ENCODE measurements around the gene CDH6.

CDH6 gene

GRCh38 chr5:31362529-31362900 is 169.0 kb downstream of the CDH6 start:
- H3K4me1 ChIP-seq, result no peaks in the 10 kb centered on the region
- H3K4me2 ChIP-seq, result no peak overlapping the region
- no peak overlapping the region for H3K4me3 ChIP-seq
- H3K9ac ChIP-seq, result no peak overlapping the region
- TF ChIP-seq Cebpa-rat (IDR thresholded peaks at IDR 0.05), result no peak
- no peaks in the 10 kb centered on the region for H3K36me3 ChIP-seq
- H3K27ac ChIP-seq, result no peak overlapping the region
- H3K9me3 ChIP-seq, result peaks cover 5% of the 10 kb centered on the region; the same call in 1 of the 2 replicates
- H4K20me1 ChIP-seq, result no peaks in the 10 kb centered on the region
- H3K27me3 ChIP-seq, result no peaks in the 10 kb centered on the region

GRCh38 chr5:31362931-31363568 is 169.6 kb downstream of the CDH6 start:
- H3K27ac ChIP-seq, result no peak overlapping the region
- no peak overlapping the region for H3K4me2 ChIP-seq
- no peaks in the 10 kb centered on the region for H4K20me1 ChIP-seq
- peaks cover 5% of the 10 kb centered on the region; the same call in 1 of the 2 replicates for H3K9me3 ChIP-seq
- H3K4me3 ChIP-seq, result no peak overlapping the region
- H3K27me3 ChIP-seq, result no peaks in the 10 kb centered on the region
- no peak overlapping the region for H3K9ac ChIP-seq
- H3K4me1 ChIP-seq, result no peaks in the 10 kb centered on the region
- no peak for TF ChIP-seq Cebpa-rat (IDR thresholded peaks at IDR 0.05)
- H3K36me3 ChIP-seq, result no peaks in the 10 kb centered on the region

GRCh38 chr5:31364881-31365636 is 171.6 kb downstream of the CDH6 start:
- Histone ChIP-seq H3K4me3 (no peak overlapping the region), H3K9me3 (peaks cover 5% of the 10 kb centered on the region; the same call in 1 of the 2 replicates), H3K4me2 (no peak overlapping the region), H3K4me1 (no peaks in the 10 kb centered on the region), H3K27ac (no peak overlapping the region), H4K20me1 (no peaks in the 10 kb centered on the region), H3K9ac (no peak overlapping the region), H3K36me3 (no peaks in the 10 kb centered on the region), H3K27me3 (no peaks in the 10 kb centered on the region)
- TF ChIP-seq Cebpa-rat (IDR thresholded peaks at IDR 0.05), result no peak

- no peak overlapping the region for H3K4me2 ChIP-seq
Observed at GRCh38 chr5:31365776-31366175, 172.3 kb downstream of the CDH6 start.

GRCh38 chr5:31366941-31367340 is 173.5 kb downstream of the CDH6 start:
- Histone ChIP-seq H3K36me3 (no peaks in the 10 kb centered on the region), H3K27ac (no peak overlapping the region), H4K20me1 (no peaks in the 10 kb centered on the region), H3K9ac (no peak overlapping the region), H3K4me3 (no peak overlapping the region), H3K4me2 (no peak overlapping the region), H3K9me3 (peaks cover 5% of the 10 kb centered on the region; the same call in 1 of the 2 replicates), H3K4me1 (no peaks in the 10 kb centered on the region), H3K27me3 (no peaks in the 10 kb centered on the region)
- TF ChIP-seq Cebpa-rat (IDR thresholded peaks at IDR 0.05), result no peak

More at GRCh38 chr5:31365776-31366175, 172.3 kb downstream of the CDH6 start:
- no peak for TF ChIP-seq Cebpa-rat (IDR thresholded peaks at IDR 0.05)
- Histone ChIP-seq H3K27me3 (no peaks in the 10 kb centered on the region), H3K36me3 (no peaks in the 10 kb centered on the region), H3K27ac (no peak overlapping the region), H3K4me1 (no peaks in the 10 kb centered on the region), H3K9ac (no peak overlapping the region), H3K4me3 (no peak overlapping the region), H3K9me3 (peaks cover 5% of the 10 kb centered on the region; the same call in 1 of the 2 replicates), H4K20me1 (no peaks in the 10 kb centered on the region)

- Histone ChIP-seq H3K4me3 (no peak overlapping the region), H3K36me3 (no peaks in the 10 kb centered on the region), H3K9ac (no peak overlapping the region), H3K27ac (no peak overlapping the region), H3K4me2 (no peak overlapping the region), H3K9me3 (no peaks in the 10 kb centered on the region), H4K20me1 (no peaks in the 10 kb centered on the region), H3K4me1 (peaks cover 9% of the 10 kb centered on the region), H3K27me3 (no peaks in the 10 kb centered on the region)
- no peak for TF ChIP-seq Cebpa-rat (IDR thresholded peaks at IDR 0.05)
Observed at GRCh38 chr5:31372124-31372523, 178.6 kb downstream of the CDH6 start.

- Histone ChIP-seq H3K27me3 (no peaks in the 10 kb centered on the region), H3K4me3 (no peak overlapping the region), H3K36me3 (no peaks in the 10 kb centered on the region), H3K4me1 (peaks cover 12% of the 10 kb centered on the region), H3K4me2 (no peak overlapping the region), H3K9ac (no peak overlapping the region), H4K20me1 (no peaks in the 10 kb centered on the region), H3K27ac (no peak overlapping the region), H3K9me3 (no peaks in the 10 kb centered on the region)
- TF ChIP-seq Cebpa-rat (IDR thresholded peaks at IDR 0.05), result no peak
Observed at GRCh38 chr5:31375999-31376720, 182.7 kb downstream of the CDH6 start.

- Histone ChIP-seq H4K20me1 (no peaks in the 10 kb centered on the region), H3K4me2 (no peak overlapping the region), H3K9ac (no peak overlapping the region), H3K27me3 (no peaks in the 10 kb centered on the region), H3K9me3 (no peaks in the 10 kb centered on the region), H3K27ac (no peak overlapping the region), H3K36me3 (no peaks in the 10 kb centered on the region), H3K4me3 (no peak overlapping the region), H3K4me1 (peaks cover 24% of the 10 kb centered on the region)
- no peak for TF ChIP-seq Cebpa-rat (IDR thresholded peaks at IDR 0.05)
Observed at GRCh38 chr5:31377274-31377946, 183.9 kb downstream of the CDH6 start.

GRCh38 chr5:31378136-31378535 is 184.7 kb downstream of the CDH6 start:
- Histone ChIP-seq H3K4me3 (no peak overlapping the region), H3K9ac (no peak overlapping the region), H4K20me1 (no peaks in the 10 kb centered on the region), H3K4me1 (peaks cover 31% of the 10 kb centered on the region), H3K36me3 (no peaks in the 10 kb centered on the region), H3K27me3 (no peaks in the 10 kb centered on the region), H3K4me2 (no peak overlapping the region), H3K9me3 (no peaks in the 10 kb centered on the region), H3K27ac (no peak overlapping the region)
- no peak for TF ChIP-seq Cebpa-rat (IDR thresholded peaks at IDR 0.05)

Data from BLaER1 (cell line).